Activated CD8-positive, alpha-beta T cell treated with anti-CD3 and anti-CD28 coated beads for 36 hours (primary cell): ENCODE measurements around the gene SUCLG2. TPM values are rescaled to one million over a fixed set of nuclear protein-coding genes. Genes with fewer than 3 reads are reported as not detected.

Experiments
- ATAC-seq: fragments of 200-7000 bp; cut with Tn5 transposase; one replicate; pipeline ENCODE4 v1.10.0; 2021; ENCODE audit warnings: mild to moderate bottlenecking, moderate library complexity
- CTCF ChIA-PET: fragments of 350-600 bp; sonication (Branson Sonifier 250); formaldehyde crosslinking; loops from one replicate; lab custom pipeline; 2021; ENCODE audit warnings: antibody characterized with exemption; lab: Charles Lee
- POLR2A ChIA-PET: fragments of 350-600 bp; sonication (Branson Sonifier 250); formaldehyde crosslinking; loops from one replicate; lab custom pipeline; 2021; ENCODE audit warnings: antibody characterized with exemption; lab: Charles Lee
- DNase-seq: peaks from one replicate; pipeline ENCODE4 v3.0.0-alpha.2; 2020
- H3K27ac Mint-ChIP-seq: one replicate; pipeline ENCODE4 v1.8.0; 2021; ENCODE audit warnings: mild to moderate bottlenecking, mixed read lengths
- H3K27me3 Mint-ChIP-seq: one replicate; pipeline ENCODE4 v1.8.0; 2021; ENCODE audit warnings: mixed read lengths
- H3K36me3 Mint-ChIP-seq: one replicate; pipeline ENCODE4 v1.8.0; 2021; ENCODE audit warnings: low read depth, mixed read lengths
- H3K4me1 Mint-ChIP-seq: one replicate; pipeline ENCODE4 v1.8.0; 2021; ENCODE audit warnings: low read depth, mixed read lengths
- H3K4me3 Mint-ChIP-seq: one replicate; pipeline ENCODE4 v1.8.0; 2021; ENCODE audit warnings: mild to moderate bottlenecking, moderate library complexity, mixed read lengths
- H3K9me3 Mint-ChIP-seq: one replicate; pipeline ENCODE4 v1.8.0; 2021; ENCODE audit warnings: mixed read lengths
- intact Hi-C: fragments of 100-400 bp; cut with micrococcal nuclease; formaldehyde crosslinking; loops from one replicate; pipeline ENCODE4 v1.10.0; 2022
- total RNA-seq, 2 experiments: library from RNA; stranded (reverse); gene quantifications; one replicate each; pipeline ENCODE4 v1.2.3, GENCODE V29; 2021
- TF ChIP-seq, protein P1 (sequence below): fragments of 200-600 bp; IDR thresholded peaks from one replicate; pipeline ENCODE4 v1.8.0; 2022; ENCODE audit warnings: antibody characterized with exemption, mild to moderate bottlenecking

Gene SUCLG2
- total RNA-seq, 2 experiments from 2014 or later, result 61.3 to 65.5 TPM

DNA sequence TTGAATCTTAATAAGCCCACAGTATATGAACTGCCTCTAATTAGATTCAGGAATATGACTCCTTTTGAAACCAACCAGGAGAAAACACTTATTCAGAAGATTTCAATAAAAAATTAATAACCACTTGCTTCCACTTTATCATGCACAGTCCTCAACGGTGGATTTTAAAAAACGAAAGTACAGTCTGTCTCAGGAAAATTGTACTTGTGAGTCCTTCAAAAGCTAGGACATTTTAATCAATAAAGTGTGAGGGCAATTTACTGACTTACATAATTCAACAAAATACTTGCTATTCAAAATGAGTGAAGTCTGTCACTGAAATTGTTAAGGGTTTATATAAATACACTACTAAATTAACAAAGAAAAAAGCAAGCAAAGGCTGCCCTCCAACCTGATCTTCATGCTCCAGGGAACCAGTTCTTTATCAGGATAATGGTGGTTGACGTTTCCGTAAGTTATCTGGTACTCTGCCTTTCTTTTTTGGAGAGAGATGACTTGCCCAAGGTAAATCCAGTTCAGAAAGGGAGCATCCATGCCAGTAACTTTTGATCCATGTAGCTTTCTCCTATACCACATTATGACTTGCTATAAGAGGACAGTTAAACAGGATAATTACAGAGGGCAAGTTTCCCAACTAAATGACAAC, 17.0 kb downstream of the SUCLG2 start:
- ATAC-seq (no peak), DNase-seq (no peak)
- intact Hi-C loops, result no loop called here
- Mint-ChIP-seq H3K4me1 (peaks cover 66% of the 10 kb centered on the region), H3K27me3 (no peaks in the 10 kb centered on the region), H3K9me3 (no peaks in the 10 kb centered on the region), H3K27ac (no peak overlapping the region), H3K36me3 (peaks cover 46% of the 10 kb centered on the region), H3K4me3 (no peak overlapping the region)
- TF ChIP-seq, protein P1, sequence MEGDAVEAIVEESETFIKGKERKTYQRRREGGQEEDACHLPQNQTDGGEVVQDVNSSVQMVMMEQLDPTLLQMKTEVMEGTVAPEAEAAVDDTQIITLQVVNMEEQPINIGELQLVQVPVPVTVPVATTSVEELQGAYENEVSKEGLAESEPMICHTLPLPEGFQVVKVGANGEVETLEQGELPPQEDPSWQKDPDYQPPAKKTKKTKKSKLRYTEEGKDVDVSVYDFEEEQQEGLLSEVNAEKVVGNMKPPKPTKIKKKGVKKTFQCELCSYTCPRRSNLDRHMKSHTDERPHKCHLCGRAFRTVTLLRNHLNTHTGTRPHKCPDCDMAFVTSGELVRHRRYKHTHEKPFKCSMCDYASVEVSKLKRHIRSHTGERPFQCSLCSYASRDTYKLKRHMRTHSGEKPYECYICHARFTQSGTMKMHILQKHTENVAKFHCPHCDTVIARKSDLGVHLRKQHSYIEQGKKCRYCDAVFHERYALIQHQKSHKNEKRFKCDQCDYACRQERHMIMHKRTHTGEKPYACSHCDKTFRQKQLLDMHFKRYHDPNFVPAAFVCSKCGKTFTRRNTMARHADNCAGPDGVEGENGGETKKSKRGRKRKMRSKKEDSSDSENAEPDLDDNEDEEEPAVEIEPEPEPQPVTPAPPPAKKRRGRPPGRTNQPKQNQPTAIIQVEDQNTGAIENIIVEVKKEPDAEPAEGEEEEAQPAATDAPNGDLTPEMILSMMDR, result no peak
- POLR2A ChIA-PET, result interaction anchor here (0.7 to 1.5 kb wide), 2 partner anchors 13 to 531 kb away, joined by 3 to 9 read pairs; no protein-coding TSS in a partner anchor
- CTCF ChIA-PET, result interaction anchor here (0.6 to 1.1 kb wide), 2 partner anchors 9 to 12 kb away, joined by 3 to 4 read pairs; no protein-coding TSS in a partner anchor

DNA sequence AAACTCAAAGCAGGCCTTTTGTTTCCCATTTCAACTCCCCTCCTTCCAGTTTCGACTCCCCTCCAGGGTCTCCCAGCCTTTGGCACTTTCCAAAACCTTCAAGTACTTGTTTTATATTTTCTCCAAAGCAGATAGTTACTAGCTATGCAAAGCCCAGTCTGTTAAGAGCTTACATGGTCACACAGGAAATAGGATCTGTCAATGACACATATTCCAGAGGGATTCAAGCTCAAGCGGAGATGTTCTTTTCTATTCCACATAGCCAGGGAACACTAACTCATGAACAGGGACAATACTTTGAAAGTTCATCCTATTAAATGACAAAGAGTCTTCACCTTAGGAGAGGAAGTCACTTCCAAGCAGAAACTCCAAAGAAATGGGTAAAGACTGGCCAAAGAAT, 18.6 kb downstream of the SUCLG2 start:
- no peak overlapping the region for H3K4me3 Mint-ChIP-seq
- no peaks in the 10 kb centered on the region for H3K9me3 Mint-ChIP-seq
- H3K27ac Mint-ChIP-seq, result peak overlapping the region; percentile 55
- peaks cover 61% of the 10 kb centered on the region for H3K4me1 Mint-ChIP-seq
- intact Hi-C loops, result no loop called here
- CTCF ChIA-PET, result interaction anchor here (1.1 to 1.5 kb wide), 4 partner anchors 9 to 251 kb away, joined by 3 to 6 read pairs (median 4); no protein-coding TSS in a partner anchor
- no peaks in the 10 kb centered on the region for H3K27me3 Mint-ChIP-seq
- ATAC-seq, result no peak
- POLR2A ChIA-PET, result interaction anchor here (0.7 to 1.4 kb wide), 2 partner anchors 20 kb away, joined by 3 to 6 read pairs; partner anchors contain the start of gene SUCLG2
- TF ChIP-seq, protein P1, result no peak
- peaks cover 44% of the 10 kb centered on the region for H3K36me3 Mint-ChIP-seq
- DNase-seq, result no peak

DNA sequence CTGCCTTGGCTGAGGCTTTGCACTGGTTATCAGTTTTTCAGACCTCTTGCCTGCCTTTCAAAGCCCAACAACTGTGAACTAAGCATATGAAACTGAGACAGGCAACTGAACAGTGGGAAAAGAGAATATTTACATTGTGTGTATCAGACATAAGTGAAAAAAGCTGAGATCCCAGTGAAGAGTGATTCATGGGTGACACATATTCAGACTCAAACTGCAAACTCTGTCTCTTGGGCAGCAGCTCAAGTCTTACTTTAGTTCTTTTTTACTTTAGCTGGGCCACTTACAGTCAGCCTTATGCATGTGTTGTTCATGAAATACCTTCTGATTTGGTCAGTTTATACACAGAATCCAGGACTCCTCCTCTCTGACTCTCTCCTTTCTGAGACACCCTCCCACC, 19.2 kb downstream of the SUCLG2 start:
- H3K4me1 Mint-ChIP-seq, result peaks cover 61% of the 10 kb centered on the region
- H3K27ac Mint-ChIP-seq, result peak overlapping the region; percentile 55
- TF ChIP-seq, protein P1, result no peak
- H3K36me3 Mint-ChIP-seq, result peaks cover 47% of the 10 kb centered on the region
- POLR2A ChIA-PET, result interaction anchor here (0.6 to 1.4 kb wide), 2 partner anchors 20 to 210 kb away, joined by 3 to 6 read pairs; partner anchors contain the start of gene SUCLG2
- no peak for DNase-seq
- no peak overlapping the region for H3K4me3 Mint-ChIP-seq
- intact Hi-C loops, result no loop called here
- no peaks in the 10 kb centered on the region for H3K27me3 Mint-ChIP-seq
- CTCF ChIA-PET, result interaction anchor here (1.1 to 1.5 kb wide), 3 partner anchors 10 to 41 kb away, joined by 3 to 6 read pairs (median 4); no protein-coding TSS in a partner anchor
- no peaks in the 10 kb centered on the region for H3K9me3 Mint-ChIP-seq
- peak; percentile 88 for ATAC-seq

DNA sequence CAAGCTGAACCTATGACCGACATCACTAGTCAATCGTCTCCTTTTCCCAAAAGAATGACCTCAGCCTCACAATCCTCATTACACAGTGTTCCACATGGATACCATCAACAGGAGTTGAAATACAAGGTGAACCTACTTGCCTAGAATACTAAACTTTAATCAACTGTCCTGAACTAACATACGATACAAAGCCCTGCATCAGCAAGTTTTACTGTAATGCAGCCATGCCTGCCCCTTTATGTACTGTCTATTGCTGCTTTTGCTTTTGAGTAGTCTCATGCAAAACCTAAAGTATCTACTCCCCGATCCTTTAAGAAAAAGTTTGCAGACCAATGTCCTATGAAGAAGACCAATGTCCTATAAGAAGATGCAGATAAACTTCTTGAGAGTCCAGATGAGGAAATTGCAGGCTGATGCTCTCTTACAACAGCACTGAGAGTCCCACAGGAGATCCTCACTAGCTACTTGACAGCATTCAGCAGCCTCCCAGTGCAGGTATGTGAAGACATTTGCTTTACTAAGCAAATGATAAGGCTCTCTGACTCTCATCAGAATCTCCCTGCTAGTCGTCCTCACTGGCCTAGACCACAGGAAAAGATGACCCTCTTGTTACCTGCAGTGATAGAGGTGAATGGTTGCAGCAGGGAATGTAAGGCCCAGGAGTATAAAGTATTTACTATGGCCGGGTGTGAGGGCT, 23.6 kb downstream of the SUCLG2 start:
- peaks cover 51% of the 10 kb centered on the region for H3K4me1 Mint-ChIP-seq
- peaks cover 53% of the 10 kb centered on the region for H3K36me3 Mint-ChIP-seq
- H3K27ac Mint-ChIP-seq, result no peak overlapping the region
- no peaks in the 10 kb centered on the region for H3K27me3 Mint-ChIP-seq
- ChIA-PET CTCF (no interaction called here), POLR2A (no interaction called here)
- TF ChIP-seq, protein P1, result no peak
- DNase-seq (no peak), ATAC-seq (no peak)
- peaks cover 2% of the 10 kb centered on the region for H3K9me3 Mint-ChIP-seq
- H3K4me3 Mint-ChIP-seq, result no peak overlapping the region
- intact Hi-C loops, result no loop called here
